A673 (cell line): Measurements from ENCODE around the gene MCAM. TPM values are rescaled to one million over a fixed set of nuclear protein-coding genes. Genes with fewer than 3 reads are reported as not detected.
A peak's percentile ranks its signal among the peaks of the same experiment; 100 is the strongest.

Experiments
- BruUV-seq: library from RNA; stranded (reverse); fragments of 400-500 nt; replicated peaks from 2 replicates; lab custom pipeline; 2021; lab: Mats Ljungman, UMichigan
- CTCF ChIA-PET: fragments of 300-600 bp; sonication (Branson Sonifier 250); formaldehyde crosslinking; loops from one replicate; lab custom pipeline; 2022; ENCODE audit warnings: antibody characterized with exemption; lab: Charles Lee
- POLR2A ChIA-PET: fragments of 300-600 bp; sonication (Branson Sonifier 250); formaldehyde crosslinking; loops from one replicate; lab custom pipeline; 2022; ENCODE audit warnings: antibody characterized with exemption; ENCODE audit not compliant: low non-redundant PET; lab: Charles Lee
- DNase-seq: peaks from one replicate; pipeline ENCODE4 v3.0.0-alpha.2; 2015; ENCODE audit warnings: low spot score
- H3K27ac ChIP-seq: fragments of 200-600 bp; sonication (generic); 2 replicates; pipeline ENCODE4 v1.5.1; 2016; ENCODE audit warnings: mixed run types, low read depth, mild to moderate bottlenecking, mixed read lengths, antibody characterized with exemption, low read length; ENCODE audit not compliant: poor library complexity, severe bottlenecking
- H3K27me3 ChIP-seq: fragments of 200-600 bp; sonication (generic); replicated peaks from 2 replicates; pipeline ENCODE4 v1.6.1; 2017; ENCODE audit warnings: mixed run types, low read depth, mild to moderate bottlenecking, mixed read lengths, antibody characterized with exemption, low read length; ENCODE audit not compliant: insufficient read depth, poor library complexity
- H3K36me3 ChIP-seq: fragments of 200-600 bp; sonication (generic); 2 replicates; pipeline ENCODE4 v1.6.1; 2016; ENCODE audit warnings: mixed run types, mild to moderate bottlenecking, mixed read lengths, antibody characterized with exemption, low read length; ENCODE audit not compliant: insufficient read depth, poor library complexity, severe bottlenecking
- H3K4me1 ChIP-seq: fragments of 200-600 bp; sonication (generic); 2 replicates; pipeline ENCODE4 v1.6.1; 2017; ENCODE audit warnings: mixed run types, mild to moderate bottlenecking, mixed read lengths, antibody characterized with exemption, low read length; ENCODE audit not compliant: insufficient read depth, poor library complexity, severe bottlenecking
- H3K4me3 ChIP-seq: fragments of 200-600 bp; sonication (generic); 2 replicates; pipeline ENCODE4 v1.5.1; 2016; ENCODE audit warnings: low read depth, mixed run types, mild to moderate bottlenecking, mixed read lengths, low read length; ENCODE audit not compliant: poor library complexity, severe bottlenecking
- H3K9me3 ChIP-seq: fragments of 200-600 bp; sonication (generic); 2 replicates; pipeline ENCODE4 v1.6.1; 2016; ENCODE audit warnings: mixed run types, low read depth, mild to moderate bottlenecking, mixed read lengths, antibody characterized with exemption, low read length; ENCODE audit not compliant: poor library complexity, severe bottlenecking
- EZH2 ChIP-seq: fragments of 200-600 bp; sonication (generic); IDR thresholded peaks from 2 replicates; pipeline ENCODE4 v1.6.1; 2017; ENCODE audit warnings: borderline replicate concordance, low read depth, mild to moderate bottlenecking, mixed read lengths, antibody characterized with exemption, low read length; ENCODE audit not compliant: poor library complexity, severe bottlenecking
- intact Hi-C: fragments of 100-400 bp; cut with micrococcal nuclease; formaldehyde crosslinking; loops from one replicate; pipeline ENCODE4 v1.10.0; 2022; ENCODE audit not compliant: unreplicated experiment
- total RNA-seq: library from RNA; stranded (reverse); gene quantifications from 2 replicates; pipeline ENCODE4 v1.2.3, GENCODE V29; 2021
- TF ChIP-seq, protein P1 (sequence below): fragments of 300-800, 200-600 bp; sonication (generic); conservative IDR thresholded peaks from 2 replicates; pipeline ENCODE4 v1.5.1; 2017; ENCODE audit warnings: low read depth, mild to moderate bottlenecking, antibody characterized with exemption, low read length, moderate library complexity, mixed read lengths

MCAM gene
- total RNA-seq, 1 experiment from 2014 or later, result 14.4 TPM

DNA sequence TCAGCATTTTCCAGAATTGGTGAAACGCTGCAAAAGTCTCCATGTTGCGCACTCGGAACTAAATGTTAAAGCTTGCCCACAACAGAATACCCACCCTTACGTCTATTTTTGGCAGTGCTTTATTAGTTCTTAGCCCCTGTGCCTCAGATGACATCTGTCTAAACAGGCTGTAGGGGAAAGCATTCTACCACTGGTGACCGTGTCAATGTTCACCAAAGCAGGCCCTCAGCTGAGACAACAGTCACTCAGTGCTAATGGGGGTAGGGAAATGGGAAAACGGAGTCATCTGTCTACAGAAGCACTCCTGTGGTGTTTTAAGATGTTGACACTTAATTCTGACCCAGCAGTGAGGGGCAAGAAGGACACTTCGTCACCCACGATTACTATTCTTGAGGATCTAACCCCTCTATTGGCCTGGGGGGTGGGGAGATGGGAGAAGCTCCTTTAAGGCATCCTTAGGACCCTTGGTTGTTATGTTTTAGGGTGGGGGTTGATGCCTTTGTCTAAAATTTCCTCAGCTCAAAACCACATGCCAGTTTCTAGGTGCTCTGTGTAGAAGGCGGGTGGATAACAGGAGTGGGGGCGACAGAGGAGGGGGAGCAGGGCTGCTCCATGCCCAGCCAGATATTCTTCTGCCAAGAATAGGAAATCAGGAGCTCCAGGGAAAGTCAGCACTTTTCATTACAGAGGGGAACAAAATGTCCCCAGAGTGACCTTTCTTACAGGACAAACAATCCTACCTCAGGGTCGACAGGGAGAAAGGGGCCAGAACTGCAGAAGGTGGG lies 45.2 kb upstream of the MCAM start:
- intact Hi-C loops, result no loop called here
- Histone ChIP-seq H3K9me3 (no peaks in the 10 kb centered on the region), H3K27me3 (no peaks in the 10 kb centered on the region), H3K4me3 (no peak overlapping the region), H3K36me3 (peaks cover 4% of the 10 kb centered on the region), H3K4me1 (peaks cover 23% of the 10 kb centered on the region), H3K27ac (no peak overlapping the region)
- TSS peak; percentile 53 for BruUV-seq
- CTCF ChIA-PET, result interaction anchor here (1.0 kb wide), 1 partner anchor 112 kb away, joined by 4 read pairs; no protein-coding TSS in a partner anchor
- POLR2A ChIA-PET, result no interaction called here
- no peak for TF ChIP-seq EZH2
- TF ChIP-seq, protein P1, sequence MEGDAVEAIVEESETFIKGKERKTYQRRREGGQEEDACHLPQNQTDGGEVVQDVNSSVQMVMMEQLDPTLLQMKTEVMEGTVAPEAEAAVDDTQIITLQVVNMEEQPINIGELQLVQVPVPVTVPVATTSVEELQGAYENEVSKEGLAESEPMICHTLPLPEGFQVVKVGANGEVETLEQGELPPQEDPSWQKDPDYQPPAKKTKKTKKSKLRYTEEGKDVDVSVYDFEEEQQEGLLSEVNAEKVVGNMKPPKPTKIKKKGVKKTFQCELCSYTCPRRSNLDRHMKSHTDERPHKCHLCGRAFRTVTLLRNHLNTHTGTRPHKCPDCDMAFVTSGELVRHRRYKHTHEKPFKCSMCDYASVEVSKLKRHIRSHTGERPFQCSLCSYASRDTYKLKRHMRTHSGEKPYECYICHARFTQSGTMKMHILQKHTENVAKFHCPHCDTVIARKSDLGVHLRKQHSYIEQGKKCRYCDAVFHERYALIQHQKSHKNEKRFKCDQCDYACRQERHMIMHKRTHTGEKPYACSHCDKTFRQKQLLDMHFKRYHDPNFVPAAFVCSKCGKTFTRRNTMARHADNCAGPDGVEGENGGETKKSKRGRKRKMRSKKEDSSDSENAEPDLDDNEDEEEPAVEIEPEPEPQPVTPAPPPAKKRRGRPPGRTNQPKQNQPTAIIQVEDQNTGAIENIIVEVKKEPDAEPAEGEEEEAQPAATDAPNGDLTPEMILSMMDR, result no peak
- no peak for DNase-seq

DNA sequence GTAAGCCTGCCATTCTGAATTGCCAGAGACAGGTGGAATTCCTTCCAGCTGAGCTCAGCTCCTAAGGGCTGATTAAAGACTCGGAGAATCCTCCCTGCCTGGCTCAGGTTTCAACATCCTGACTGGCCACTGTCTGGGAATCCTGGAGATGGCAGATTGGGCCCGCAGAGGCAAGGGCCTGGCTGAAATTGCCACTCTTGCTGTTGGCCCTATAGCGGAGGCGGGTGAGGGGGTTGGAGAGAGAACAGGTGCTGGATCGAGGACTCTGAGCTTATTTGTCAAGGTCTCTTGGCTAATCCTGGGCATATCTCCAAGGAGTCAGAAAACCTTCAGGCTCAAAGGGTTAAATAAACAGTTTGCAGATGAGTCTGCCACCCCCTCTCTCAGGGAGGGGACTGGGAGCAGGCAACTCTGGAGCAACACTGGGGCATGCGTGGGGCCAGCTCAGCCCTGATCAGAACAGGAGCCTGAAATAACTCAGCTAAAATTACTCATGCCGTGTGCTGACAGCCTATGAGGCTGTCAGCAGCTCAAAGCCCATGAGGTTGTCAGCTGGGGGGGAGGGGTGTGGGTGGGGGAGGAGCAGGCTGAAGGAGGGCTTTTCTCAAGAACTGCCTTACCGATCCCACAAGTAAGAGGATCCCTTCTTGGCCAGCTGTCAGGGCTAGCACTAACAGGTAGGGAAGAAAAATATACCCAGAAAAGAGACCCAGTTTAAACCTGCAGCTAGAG lies 44.3 kb upstream of the MCAM start:
- POLR2A ChIA-PET, result interaction anchor here (0.7 kb wide), 1 partner anchor 1041 kb away, joined by 4 read pairs; no protein-coding TSS in a partner anchor

More for the DNA sequence above, 44.3 kb upstream of the MCAM start:
- TF ChIP-seq, protein P1, result no peak
- no peak for TF ChIP-seq EZH2
- Histone ChIP-seq H3K4me3 (no peak overlapping the region), H3K4me1 (peaks cover 22% of the 10 kb centered on the region), H3K27ac (no peak overlapping the region), H3K9me3 (no peaks in the 10 kb centered on the region), H3K36me3 (peaks cover 4% of the 10 kb centered on the region), H3K27me3 (no peaks in the 10 kb centered on the region)
- BruUV-seq, result no TSS peak
- CTCF ChIA-PET, result interaction anchor here (0.6 to 1.0 kb wide), 2 partner anchors 108 to 113 kb away, joined by 4 read pairs; no protein-coding TSS in a partner anchor
- intact Hi-C loops, result no loop called here
- peak; percentile 44 for DNase-seq
